IMR-90 (cell line): ENCODE results near the gene PLEKHB1.

Source experiments
- POLR2A ChIP-seq: IDR thresholded peaks from 2 replicates; pipeline ENCODE4 v1.6.1; 2012; ENCODE audit warnings: mild to moderate bottlenecking, low read depth, low read length
- TF ChIP-seq, protein P1 (sequence below): conservative IDR thresholded peaks from 2 replicates; pipeline ENCODE4 v1.5.1; 2012; ENCODE audit warnings: mild to moderate bottlenecking, low read depth, low read length, improper control_type of control experiment
- TF ChIP-seq, protein P2 (sequence below): fragments of 150-350 bp; IDR thresholded peaks from 2 replicates; pipeline ENCODE4 v1.6.1; 2017; ENCODE audit warnings: mild to moderate bottlenecking, antibody characterized with exemption, low read length, low read depth

DNA sequence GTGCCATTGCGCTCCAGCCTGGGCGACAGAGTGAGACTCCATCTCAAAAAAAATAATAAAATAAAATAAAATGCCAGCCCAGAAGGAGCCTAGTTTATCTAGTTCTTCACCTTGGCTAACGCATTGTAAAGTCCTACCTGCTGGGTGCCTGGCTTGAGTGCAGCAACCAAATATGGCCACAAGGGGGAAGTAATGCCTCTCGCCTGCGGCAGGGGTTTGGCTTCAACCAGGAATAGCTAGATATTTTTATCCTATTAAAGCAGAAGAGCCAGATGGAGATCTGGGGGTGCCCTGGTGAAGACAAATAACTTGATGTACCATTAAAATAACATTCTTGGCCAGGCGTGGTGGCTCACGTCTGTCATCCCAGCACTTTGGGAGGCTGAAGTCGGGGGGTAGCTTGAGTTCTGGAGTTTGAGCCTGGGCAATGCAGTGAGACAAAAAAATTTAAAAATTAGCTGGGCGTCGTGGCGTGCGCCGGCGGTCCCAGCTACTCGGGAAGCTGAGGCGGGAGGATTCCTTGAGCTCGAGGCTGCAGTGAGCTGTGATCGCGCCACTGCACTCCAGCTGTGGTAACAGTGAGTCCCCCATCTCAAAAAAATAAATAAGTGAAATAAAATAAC, 20.6 kb upstream of the PLEKHB1 start:
- TF ChIP-seq, protein P1, sequence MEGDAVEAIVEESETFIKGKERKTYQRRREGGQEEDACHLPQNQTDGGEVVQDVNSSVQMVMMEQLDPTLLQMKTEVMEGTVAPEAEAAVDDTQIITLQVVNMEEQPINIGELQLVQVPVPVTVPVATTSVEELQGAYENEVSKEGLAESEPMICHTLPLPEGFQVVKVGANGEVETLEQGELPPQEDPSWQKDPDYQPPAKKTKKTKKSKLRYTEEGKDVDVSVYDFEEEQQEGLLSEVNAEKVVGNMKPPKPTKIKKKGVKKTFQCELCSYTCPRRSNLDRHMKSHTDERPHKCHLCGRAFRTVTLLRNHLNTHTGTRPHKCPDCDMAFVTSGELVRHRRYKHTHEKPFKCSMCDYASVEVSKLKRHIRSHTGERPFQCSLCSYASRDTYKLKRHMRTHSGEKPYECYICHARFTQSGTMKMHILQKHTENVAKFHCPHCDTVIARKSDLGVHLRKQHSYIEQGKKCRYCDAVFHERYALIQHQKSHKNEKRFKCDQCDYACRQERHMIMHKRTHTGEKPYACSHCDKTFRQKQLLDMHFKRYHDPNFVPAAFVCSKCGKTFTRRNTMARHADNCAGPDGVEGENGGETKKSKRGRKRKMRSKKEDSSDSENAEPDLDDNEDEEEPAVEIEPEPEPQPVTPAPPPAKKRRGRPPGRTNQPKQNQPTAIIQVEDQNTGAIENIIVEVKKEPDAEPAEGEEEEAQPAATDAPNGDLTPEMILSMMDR = peak; percentile 86
- TF ChIP-seq POLR2A = no peak
- TF ChIP-seq, protein P2, sequence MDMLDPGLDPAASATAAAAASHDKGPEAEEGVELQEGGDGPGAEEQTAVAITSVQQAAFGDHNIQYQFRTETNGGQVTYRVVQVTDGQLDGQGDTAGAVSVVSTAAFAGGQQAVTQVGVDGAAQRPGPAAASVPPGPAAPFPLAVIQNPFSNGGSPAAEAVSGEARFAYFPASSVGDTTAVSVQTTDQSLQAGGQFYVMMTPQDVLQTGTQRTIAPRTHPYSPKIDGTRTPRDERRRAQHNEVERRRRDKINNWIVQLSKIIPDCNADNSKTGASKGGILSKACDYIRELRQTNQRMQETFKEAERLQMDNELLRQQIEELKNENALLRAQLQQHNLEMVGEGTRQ = no peak
